HG02840 (cell line): ENCODE results near the gene KRTAP9-2.
"Not testable (repeated sequence)": the region's sequence is repeated elsewhere in the genome, so short reads cannot be mapped to it uniquely, and the experiment has no call there.

Experiments used
- ATAC-seq: cut with Tn5 transposase; IDR thresholded peaks from one replicate; pipeline ENCODE4 v1.9.1; 2021; ENCODE audit warnings: mild to moderate bottlenecking, moderate library complexity, moderate number of reproducible peaks; ENCODE audit not compliant: unreplicated experiment, low FRiP score

The KRTAP9-2 gene

GRCh38 chr17:41226598-41227095 lies at the start of gene KRTAP9-2:
Gene KRTAP9-2 (plus strand): TSS chr17:41226648. CDS start chr17:41226655, 7 bp downstream.
- not testable (repeated sequence) for ATAC-seq

GRCh38 chr17:41176744-41177387 lies 49.6 kb upstream of the KRTAP9-2 start:
- ATAC-seq = no peak

DNA sequence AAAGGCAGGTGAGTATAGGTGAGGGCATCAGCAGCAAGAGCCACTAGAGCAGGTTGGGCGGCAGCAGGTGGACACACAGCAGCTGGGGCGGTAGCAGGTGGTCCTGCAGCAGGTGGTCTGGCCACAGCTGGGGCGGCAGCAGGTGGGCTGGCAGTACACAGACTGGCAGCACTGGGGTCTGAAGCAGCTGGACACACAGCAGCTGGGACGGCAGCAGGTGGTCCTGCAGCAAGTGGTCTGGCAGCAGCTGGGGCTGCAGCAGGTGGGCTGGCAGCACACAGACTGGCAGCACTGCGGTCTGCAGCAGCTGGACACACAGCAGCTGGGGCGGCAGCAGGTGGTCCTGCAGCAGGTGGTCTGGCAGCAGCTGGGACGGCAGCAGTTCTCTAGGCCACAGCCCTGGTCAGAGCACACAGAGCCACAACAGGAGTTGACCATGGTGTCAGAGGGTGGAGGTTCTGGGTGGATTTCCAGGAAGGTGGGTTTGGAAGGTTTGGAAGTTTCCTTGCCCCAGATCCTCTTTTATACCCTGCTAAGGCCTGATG lies 48.6 kb upstream of the KRTAP9-2 start, which contains the start of gene KRTAP4-2:
Gene KRTAP4-2 (minus strand): TSS at position 495 of the 545 bp plus-strand sequence. CDS start 57 bp downstream, at position 438.
- no peak for ATAC-seq

DNA sequence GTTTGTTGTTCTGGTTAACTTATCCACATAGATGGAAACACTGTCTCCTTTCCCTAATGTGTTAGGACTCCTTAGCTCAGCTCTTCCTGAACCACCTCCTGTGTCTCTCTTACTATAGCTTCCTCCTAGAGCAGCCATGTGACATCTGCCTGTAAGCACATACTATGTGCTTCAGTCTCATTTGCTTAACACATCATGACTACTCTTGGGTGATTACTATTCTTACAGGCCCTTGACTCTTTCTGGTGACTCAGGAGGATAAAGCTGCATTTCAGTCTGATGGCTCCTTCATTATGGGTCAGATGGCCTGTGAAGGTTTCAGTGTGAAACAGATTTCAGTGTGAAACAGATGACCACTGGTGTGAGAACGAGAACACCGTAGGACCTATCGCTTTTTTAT lies 48.1 kb upstream of the KRTAP9-2 start:
- ATAC-seq = no peak

DNA sequence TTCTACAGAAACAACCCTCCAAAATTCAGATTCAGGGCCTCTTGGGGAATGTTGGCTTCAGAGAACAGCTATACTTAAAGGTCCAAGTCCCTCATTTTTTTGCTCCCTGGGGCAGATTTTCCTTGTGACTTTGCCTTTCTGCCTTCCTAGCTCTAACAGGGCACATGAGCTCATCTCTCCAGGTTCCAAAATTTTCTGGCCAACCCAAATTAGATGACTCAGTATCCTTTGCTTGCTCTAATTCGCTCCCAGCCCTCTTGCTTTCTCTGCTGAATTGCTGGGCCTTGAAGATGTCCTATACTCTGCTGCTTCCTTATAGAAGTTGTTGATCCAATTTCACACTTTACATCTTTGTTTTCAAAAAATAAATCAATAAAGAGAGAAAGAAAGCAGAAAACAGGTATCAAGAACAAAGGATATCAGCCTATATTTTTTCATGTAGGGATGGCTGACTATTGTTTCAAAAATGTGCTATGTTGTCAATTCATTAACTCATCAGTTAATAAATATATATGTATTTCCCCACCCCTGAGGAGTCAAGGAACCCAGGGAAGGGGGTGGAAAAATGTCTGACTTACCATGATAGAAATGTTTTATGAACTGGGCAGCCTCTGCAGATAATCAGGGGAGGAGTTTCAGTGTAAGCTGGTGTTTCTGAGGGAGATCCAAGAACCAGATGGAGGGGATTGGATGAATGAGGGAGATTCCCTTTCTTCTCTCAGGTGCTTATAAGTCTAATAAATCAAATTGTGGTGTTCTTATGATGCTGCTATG lies 47.4 kb upstream of the KRTAP9-2 start:
- ATAC-seq = no peak

DNA sequence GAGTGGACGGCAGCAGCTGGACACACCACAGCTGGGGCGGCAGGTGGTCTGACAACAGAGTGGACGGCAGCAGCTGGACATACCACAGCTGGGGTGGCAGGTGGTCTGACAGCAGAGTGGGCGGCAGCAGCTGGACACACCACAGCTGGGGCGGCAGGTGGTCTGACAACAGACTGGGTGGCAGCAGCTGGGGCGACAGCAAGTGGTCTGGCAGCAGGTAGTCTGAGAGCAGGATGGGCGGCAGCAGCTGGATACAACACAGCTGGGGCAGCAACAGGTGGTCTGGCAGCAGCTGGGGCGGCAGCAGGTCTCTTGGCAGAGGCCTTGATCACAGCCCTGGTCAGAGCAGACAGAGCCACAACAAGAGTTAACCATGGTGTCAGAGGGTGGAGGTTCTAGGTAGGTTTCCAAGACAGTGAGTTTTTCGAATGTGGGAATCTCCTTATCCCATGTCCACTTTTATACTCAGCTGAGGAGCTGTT lies 41.9 kb upstream of the KRTAP9-2 start, which contains the start of gene KRTAP4-1:
Gene KRTAP4-1 (minus strand): TSS at position 432 of the 482 bp plus-strand sequence. CDS start 57 bp downstream, at position 375.
- ATAC-seq = no peak

DNA sequence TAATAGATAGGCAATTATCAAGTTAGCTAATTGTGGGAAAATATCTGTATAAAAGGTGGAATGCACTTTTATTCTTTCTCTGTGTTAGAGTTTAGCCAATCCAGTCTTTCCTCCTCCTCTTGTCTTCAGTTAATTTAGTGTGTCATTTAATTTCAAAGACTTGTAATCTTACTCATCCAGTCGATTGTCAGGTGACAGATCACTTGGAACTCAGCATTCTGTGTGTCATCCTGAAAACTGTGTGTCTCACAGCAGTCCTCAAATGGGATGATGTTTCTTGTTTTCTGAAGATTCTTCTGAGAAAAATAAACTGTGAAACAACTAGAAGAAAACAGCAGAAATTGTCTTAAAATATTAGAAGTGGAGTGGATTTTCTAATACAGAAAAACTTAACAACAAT lies 41.4 kb upstream of the KRTAP9-2 start:
- ATAC-seq = no peak

DNA sequence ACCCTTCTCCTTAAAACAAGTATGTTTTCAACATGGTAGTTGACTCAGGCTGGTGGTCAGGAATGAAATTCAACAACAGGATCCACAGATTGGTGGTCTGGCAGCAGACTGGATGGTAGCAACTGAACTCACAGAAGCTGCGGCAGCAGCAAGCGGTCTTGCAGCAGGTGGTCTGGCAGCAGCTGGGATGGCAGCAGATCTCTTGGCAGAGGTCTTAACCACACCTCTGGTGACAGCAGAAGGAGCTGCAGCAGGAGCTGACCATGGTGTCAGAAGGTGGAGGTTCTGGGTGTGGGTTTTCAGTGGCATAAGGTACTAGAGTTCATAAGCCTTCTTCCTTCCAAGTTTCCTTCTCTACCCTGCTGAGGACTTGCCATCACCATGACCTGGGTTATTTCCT lies 39.6 kb upstream of the KRTAP9-2 start:
- no peak for ATAC-seq

DNA sequence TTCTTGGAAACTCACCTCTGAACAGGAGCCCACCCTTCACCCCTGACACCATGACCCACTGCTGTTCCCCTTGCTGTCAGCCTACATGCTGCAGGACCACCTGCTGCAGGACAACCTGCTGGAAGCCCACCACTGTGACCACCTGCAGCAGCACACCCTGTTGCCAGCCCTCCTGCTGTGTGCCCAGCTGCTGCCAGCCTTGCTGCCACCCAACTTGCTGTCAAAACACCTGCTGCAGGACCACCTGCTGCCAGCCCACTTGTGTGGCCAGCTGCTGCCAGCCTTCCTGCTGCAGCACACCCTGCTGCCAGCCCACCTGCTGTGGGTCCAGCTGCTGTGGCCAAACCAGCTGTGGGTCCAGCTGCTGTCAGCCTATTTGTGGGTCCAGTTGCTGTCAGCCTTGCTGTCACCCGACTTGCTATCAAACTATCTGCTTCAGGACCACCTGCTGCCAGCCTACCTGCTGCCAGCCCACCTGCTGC lies 36.6 kb upstream of the KRTAP9-2 start, which contains the start of gene KRTAP9-1:
Gene KRTAP9-1 (plus strand): TSS at position 51 of the 482 bp plus-strand sequence. CDS start 0 bp downstream, at position 51.
- not testable (repeated sequence) for ATAC-seq

GRCh38 chr17:41190328-41190727 lies 36.1 kb upstream of the KRTAP9-2 start:
- ATAC-seq = no peak

- no peak for ATAC-seq
Observed at GRCh38 chr17:41196068-41196467, 30.4 kb upstream of the KRTAP9-2 start.

DNA sequence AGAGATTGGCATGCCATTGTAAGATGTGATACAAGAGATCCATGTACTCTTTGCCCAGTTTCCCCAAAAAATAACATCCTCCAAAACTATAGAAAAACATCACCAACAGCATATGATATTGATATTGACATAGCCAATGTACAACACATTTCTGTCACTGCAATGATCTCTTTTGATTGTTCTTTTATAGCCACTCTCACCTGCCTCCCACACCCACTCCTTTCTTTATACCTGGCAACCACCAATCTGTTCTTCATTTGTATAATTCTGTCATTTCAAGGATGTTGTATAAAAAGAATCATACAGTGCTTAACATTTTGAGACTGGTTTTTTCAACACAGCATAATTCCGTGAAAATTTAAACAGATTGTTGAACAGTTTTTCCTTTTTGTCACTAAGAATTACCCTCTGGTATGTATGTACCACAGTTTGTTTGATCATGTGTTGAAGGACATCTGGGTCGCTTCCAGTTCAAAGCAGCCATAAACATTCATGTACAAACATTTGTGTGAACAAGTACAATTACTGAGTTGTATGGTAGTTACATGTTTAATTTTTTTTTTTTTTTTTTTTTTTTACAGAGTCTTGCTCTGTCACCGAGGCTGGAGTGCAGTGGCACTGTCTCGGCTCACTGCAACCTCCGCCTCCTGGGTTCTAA lies 26.9 kb upstream of the KRTAP9-2 start:
- ATAC-seq = no peak

DNA sequence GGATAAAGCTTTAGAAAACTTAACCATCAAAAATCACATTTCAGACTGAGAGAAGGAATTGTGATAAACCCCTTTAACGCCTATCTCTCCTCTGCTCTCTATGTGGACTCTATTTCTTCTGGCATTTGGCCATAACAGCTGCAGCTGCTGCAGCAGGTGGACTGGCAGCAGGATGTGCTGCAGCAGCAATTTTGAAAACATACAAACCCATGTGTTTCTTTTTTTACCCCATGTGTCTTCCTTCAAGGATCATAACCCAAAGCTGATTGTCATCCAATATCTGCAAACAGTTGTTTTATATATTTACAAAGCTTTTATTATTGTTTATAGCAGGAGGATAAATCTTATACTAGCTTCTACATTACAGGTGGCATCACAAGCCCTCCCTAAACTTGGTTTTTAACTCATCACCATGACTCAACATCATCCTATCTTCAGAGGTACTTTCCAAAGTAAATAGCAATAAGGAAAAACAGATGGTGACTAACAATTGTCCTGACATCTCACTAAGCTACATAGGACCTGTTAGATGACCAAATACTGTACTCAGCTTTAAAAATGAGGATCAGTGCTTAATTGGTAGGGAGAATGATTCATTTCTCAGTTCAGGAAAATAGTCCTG lies 14.5 kb upstream of the KRTAP9-2 start:
- ATAC-seq = no peak

DNA sequence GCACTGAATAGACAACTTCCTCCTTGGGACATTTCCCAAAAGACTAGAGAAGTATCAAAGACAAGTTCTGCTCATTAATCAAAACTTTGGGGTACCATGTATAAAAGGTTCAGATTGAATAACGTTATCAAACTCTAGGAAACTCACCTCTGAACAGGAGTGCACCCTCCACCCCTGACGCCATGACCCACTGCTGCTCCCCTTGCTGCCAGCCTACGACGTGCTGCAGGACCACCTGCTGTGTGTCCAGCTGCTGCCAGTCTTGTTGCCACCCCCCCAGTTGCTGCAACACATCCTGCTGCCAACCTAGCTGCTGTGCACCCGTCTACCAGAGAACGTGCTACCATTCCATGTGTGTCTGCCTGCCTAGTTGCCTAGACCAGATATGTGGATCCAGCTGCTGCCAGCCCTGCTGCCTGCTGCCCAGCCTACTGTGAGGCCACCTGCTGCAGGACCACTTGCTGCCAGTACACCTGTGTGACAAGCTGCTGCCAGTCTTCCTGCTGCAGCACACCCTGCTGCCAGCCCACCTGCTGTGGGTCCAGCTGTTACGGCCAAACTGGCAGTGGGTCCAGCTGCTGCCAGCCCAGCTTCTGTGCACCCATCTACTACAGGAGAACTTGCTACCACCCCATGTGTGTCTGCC lies 13.8 kb upstream of the KRTAP9-2 start:
- ATAC-seq = no peak

- ATAC-seq = no peak
Observed at GRCh38 chr17:41215681-41216080, 10.8 kb upstream of the KRTAP9-2 start.

- no peak for ATAC-seq
Observed at GRCh38 chr17:41223821-41224220, 2.6 kb upstream of the KRTAP9-2 start.

DNA sequence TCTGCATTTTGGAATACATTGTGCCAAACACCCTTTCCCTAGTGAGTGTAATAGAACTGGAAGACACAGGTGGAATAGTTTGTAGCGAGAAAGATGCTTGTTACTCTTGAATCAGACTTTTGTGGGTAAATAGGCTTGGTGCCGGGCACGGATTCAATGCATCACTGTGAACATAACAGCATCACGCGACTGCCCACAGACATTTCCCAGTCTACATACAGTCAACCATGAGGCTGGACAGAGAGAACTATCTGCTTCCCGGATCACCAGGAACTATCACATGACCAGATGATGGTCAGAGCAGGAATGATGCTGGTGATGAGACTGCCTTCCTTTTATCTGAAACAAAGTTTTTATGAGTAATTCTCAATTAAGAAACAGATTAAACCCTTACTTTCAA lies 397 bp upstream of the KRTAP9-2 start:
- no peak for ATAC-seq

DNA sequence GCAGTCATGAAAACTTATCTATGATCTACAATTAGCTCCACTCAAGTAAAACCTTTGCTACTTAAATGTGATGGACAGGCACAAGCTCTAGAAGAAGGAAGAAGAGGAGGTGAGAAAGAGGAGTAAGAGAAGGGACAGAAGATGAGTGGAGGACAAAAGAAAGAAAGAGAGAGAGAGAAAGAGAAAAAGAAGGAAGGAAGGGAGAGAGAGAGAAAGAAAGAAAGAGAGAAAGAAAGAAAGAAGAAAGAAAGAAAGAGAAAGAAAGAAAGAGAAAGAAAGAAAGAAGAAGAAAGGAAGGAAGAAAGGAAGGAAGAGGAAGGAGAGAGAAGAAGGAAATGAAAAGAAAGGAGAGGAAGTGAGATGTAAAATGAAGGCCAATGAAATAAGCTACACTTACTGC lies 3.6 kb downstream of the KRTAP9-2 start:
- no peak for ATAC-seq

DNA sequence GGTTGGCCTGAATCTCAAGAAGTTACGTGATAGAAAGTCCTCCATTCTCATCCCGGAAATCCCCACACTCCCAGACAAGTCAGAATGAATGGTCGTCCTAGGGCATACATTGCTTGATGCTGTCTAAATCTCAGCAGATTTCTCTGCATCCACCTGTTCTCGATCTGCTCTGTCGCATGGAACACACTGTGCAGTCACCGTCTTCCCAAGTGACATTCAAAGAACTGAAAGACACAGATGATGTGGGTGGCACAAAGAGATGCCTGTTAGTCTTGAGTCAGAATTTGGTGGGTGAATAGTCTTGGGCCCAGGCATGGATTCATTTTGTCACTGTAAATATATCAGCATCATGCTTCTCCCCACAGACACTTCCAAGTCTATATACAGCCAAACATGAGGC lies 5.3 kb downstream of the KRTAP9-2 start:
- no peak for ATAC-seq
